Hindlimb muscle (tissue), 1 donor: Measurements from ENCODE around the gene AP2A1. TPM values are rescaled to one million over a fixed set of nuclear protein-coding genes. Genes with fewer than 3 reads are reported as not detected.
"Not testable (repeated sequence)": the region's sequence is repeated elsewhere in the genome, so short reads cannot be mapped to it uniquely, and the experiment has no call there.

Source experiments
- DNase-seq: peaks from one replicate; pipeline ENCODE4 v3.0.0-alpha.2; 2013
- polyA plus RNA-seq: library from polyadenylated mRNA; unstranded; fragments of 120-200 nt; gene quantifications from one replicate; pipeline ENCODE4 v1.2.1, GENCODE V29; 2013; ENCODE audit not compliant: insufficient read length

Gene AP2A1
- polyA plus RNA-seq = 68.3 TPM

GRCh38 chr19:49766930-49767299 is at the start of gene AP2A1:
AP2A1 (plus strand) TSS chr19:49767001; CDS start chr19:49767134, 133 bp downstream.
- DNase-seq = no peak

DNA sequence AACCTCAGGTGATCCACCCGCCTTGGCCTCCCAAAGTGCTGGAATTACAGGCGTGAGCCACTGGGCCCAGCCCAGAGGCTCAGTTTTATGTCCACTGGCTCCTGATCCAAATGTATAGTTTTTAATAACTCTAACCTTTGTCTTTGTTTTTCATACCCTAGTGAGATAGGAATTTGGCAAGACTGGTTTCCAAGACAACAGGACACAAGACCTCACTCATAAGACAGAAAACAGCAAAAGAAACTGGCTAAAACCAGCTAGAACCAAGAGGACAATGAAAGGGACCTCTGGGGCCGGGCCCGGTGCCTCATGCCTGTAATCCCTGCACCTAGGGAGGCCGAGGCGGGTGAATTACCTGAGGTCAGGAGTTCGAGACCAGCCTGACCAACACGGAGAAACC is 48.3 kb upstream of the AP2A1 start:
- DNase-seq = peak; percentile 19

GRCh38 chr19:49718991-49719390 is 47.8 kb upstream of the AP2A1 start:
- DNase-seq = no peak

DNA sequence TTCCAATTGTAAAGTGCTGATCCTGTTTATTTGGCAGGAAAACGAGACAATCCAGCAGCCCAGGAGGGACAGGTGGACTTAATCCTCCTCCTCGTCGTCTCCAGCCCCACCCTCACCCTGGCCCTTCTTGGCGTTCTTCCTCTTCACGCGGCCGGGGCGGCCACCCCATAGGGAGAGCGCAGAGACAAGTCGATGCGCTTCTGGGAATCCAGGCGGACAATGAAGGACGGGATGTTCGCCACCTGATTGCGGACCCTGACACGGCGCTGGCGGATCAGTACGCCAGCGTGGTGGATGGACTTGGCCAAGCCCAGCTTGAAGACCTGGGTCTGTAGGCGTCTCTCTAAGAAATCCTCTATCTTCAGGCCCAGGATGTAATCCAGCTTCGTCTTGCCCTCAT is 47.4 kb upstream of the AP2A1 start:
- DNase-seq = not testable (repeated sequence)

DNA sequence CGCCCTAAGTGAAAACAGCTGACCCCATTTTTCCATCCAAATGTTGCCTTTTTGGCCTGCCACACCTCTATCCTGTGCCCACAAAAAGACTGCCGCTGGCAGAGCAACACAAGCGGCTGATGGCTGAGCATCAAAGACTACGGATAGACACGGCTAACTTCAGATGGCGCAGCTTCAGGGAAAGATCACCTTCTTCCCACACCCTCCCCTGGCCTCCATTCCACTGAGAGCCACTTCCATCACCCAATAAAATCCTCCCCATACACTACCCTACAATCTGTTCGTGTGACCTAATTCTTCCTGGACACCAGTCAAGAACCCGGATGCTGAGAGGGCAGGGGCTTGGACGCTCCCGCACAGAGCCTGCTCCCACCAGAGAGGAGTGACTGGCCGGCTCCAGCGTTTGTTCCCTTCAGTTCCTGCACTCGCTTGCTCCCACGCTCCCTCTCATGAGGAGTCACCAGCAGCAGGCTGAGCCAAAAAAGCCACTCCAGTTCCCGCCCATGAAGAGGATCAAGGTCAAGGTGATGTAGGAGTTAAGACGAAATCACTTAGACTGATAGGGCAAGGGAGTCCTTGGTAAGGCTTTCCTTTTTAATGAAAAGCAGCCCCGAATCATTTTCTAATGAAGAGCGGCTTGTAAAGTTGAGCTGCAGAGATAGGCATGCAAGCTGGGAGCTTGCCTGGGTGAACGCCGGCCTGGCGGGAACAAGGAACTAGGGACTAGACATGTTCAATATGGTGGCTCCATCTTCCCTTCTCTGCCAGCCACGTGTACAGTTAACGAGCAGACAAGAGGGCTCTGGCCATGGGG is 39.4 kb upstream of the AP2A1 start:
- DNase-seq = peak; percentile 45

DNA sequence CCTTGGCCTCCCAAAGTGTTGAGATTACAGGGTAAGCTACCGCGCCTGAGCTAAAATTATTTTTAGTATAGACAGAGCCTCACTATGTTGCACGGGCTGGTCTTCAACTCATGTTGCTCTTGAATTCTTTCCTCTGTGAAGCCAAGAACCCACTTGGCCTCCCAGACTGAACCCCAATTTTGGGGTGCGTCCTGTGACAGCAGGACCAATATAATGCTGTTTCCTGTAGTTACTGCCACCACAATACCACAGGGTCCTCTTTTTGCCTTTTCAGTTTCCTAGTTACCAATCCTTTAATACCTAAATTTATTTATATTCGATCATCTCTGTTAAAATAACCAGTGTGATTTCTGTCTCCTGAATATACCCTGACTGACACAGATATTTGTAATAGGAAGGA is 36.6 kb upstream of the AP2A1 start:
- no peak for DNase-seq

DNA sequence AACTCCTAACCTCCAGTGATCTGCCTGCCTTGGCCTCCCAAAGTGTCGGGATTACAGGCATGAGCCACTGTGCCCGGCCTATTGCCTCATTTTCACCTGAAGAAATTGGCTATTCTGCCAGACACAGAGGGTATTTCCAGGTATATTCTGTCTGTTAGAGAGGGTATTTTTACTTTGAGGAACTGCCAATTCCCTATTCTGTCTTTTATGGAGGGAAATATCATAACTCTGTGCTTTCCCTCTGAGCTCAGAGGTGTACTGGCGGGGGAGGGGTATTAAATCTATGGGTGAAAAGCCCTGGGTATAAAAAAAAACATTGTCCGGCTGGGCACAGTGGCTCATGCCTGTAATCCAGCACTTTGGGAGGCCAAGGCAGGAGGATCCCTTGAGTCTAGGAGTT is 28.5 kb upstream of the AP2A1 start:
- no peak for DNase-seq

GRCh38 chr19:49739098-49739497 is 27.7 kb upstream of the AP2A1 start:
- DNase-seq = no peak

GRCh38 chr19:49739933-49740332 is 26.9 kb upstream of the AP2A1 start:
- no peak for DNase-seq

DNA sequence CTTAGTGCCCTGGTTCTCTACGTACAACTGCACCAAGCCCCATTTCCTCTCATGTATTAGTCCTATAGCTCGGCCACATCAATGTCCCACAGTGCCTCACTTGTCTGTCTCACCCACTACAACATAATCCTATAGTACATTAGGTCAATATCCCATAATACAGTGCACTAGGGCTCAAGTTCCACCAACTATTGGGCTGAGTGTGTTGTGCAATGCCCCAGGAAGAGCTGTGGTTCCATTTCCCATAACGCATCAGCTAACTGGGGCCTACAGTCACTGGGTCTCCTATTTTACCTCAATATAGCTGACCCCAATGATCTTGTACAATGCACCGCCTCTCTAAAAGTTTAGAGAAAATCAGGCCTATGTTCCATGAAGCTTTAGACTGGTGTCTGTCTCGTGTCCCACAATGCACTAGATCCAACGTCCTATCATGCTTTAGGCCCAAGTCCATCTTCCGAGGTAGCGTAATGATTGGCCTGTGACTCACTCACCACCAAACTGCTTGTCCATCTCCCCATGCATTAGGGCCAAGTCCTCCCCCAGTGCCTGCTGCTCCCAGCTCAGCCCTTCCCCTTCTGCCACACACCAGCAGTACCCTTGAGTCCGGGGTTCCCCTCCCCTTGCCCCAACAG is 25.5 kb upstream of the AP2A1 start:
- DNase-seq = no peak

GRCh38 chr19:49744946-49745381 is 21.8 kb upstream of the AP2A1 start:
- no peak for DNase-seq

- DNase-seq = no peak
Observed at GRCh38 chr19:49746206-49746958, 20.4 kb upstream of the AP2A1 start.

GRCh38 chr19:49749055-49749716 is 17.6 kb upstream of the AP2A1 start:
- DNase-seq = no peak

DNA sequence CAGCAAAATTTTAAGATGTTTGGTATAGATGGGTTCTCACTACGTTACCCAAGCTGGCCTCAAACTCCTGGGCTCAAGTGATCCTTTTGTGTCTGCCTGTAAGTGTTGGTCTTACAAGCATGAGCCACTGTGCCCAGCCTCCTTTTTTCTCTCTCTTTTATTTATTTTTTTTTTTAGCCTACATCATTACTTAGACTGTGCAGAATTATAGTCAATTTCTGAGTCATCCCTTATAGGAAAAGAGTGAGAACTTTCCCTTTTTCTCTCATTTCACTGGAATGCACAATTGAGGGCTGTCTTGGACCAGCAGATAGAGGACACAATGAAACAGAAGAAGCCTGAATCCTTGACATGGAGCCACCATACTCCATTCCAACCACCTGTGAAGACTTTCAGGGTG is 17.0 kb upstream of the AP2A1 start:
- DNase-seq = no peak

DNA sequence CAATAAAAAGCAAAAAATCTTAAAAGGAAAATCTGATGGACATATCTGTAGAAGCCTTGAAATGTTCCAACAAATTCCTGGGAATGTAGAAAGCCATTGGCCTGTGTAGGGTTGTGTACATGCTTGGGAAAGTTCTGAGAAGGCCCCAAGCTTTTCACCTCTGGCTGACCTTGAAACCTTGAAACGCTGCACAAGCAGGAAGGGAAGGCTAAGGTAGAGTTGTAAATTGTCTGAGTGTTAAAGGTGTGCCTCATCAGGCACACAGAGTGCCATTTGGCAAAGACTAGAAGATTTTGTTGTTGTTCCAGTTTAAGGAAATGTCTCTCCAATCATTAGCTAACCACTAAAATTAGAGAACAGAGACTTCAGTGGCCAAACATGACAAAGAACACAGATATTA is 14.1 kb upstream of the AP2A1 start:
- DNase-seq = no peak

- no peak for DNase-seq
Observed at GRCh38 chr19:49755956-49756355, 10.8 kb upstream of the AP2A1 start.

GRCh38 chr19:49758292-49758691 is 8.5 kb upstream of the AP2A1 start:
- no peak for DNase-seq

DNA sequence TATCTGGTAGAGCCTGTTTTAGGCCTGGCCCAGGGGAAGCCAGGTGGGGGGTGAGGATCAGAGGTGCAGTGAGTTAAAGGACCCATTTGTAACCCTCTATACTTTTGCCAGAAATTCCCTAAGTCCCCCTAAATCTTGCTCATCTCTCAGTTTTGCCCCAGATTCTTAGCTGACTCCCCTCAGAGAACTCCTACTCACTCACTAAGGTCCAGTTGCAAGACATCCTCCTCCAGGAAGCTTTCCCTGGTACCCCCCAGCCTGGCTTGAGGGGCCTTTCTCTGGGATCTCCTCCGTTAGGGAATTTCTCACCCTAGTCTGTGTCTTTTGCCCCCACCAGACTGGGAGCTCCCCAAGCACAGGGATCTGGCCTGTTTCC is 5.6 kb upstream of the AP2A1 start:
- DNase-seq = no peak

- DNase-seq = peak; percentile 38
Observed at GRCh38 chr19:49761625-49762311, 5.0 kb upstream of the AP2A1 start.

- no peak for DNase-seq
Observed at GRCh38 chr19:49763230-49763629, 3.6 kb upstream of the AP2A1 start, which contains the start of gene TSKS. TSKS (minus strand) TSS chr19:49763306; CDS start chr19:49763247, 59 bp downstream.

GRCh38 chr19:49764341-49764740 is 2.5 kb upstream of the AP2A1 start:
- DNase-seq = no peak
